ENCODE measurements around the gene EPHA3. TPM values are rescaled to one million over a fixed set of nuclear protein-coding genes. Genes with fewer than 3 reads are reported as not detected.

The EPHA3 gene
- polyA plus RNA-seq, 1 donor from 2014 or later: 33.0 TPM

- Histone ChIP-seq H3K9ac (ENCODE audit: low read length) (no peak overlapping the region), H3K9me3 (ENCODE audit: low read length) (no peaks in the 10 kb centered on the region), H3K9me2 (ENCODE audit: insufficient read depth, low read length) (no peaks in the 10 kb centered on the region), H3K4me2 (ENCODE audit: low read length) (no peak overlapping the region), H4K20me1 (ENCODE audit: insufficient read depth) (no peaks in the 10 kb centered on the region), H2AFZ (ENCODE audit: low read depth, low read length) (no peak overlapping the region), H3K27ac (ENCODE audit: low read length) (no peak overlapping the region), H3K27me3 (ENCODE audit: insufficient read depth, low read depth, low read length) (no peaks in the 10 kb centered on the region), H3K36me3 (ENCODE audit: insufficient read depth, low read length) (no peaks in the 10 kb centered on the region), H3K79me2 (replicated peaks; ENCODE audit: insufficient read depth, low read length) (no peaks in the 10 kb centered on the region), H3F3A (ENCODE audit: insufficient read depth, low read length, poor library complexity, severe bottlenecking) (no peaks in the 10 kb centered on the region), H3K4me3 (ENCODE audit: low read length) (no peak overlapping the region)
- TF ChIP-seq TAF1 (IDR thresholded peaks at IDR 0.05; ENCODE audit: low read depth): no peak
- TF ChIP-seq RAD21 (conservative IDR thresholded peaks at IDR 0.05): no peak
- TF ChIP-seq CTCF (IDR thresholded peaks at IDR 0.05; ENCODE audit: poor library complexity, severe bottlenecking): no peak
- no peak for TF ChIP-seq EP300 (conservative IDR thresholded peaks at IDR 0.05; ENCODE audit: poor library complexity, severe bottlenecking)
Measured at GRCh38 chr3:89358281-89358680, 250.9 kb downstream of the EPHA3 start.

- no peak overlapping the region for H3K4me3 ChIP-seq (ENCODE audit: low read length)
- no peaks in the 10 kb centered on the region for H3K9me2 ChIP-seq (ENCODE audit: insufficient read depth, low read length)
- no peak overlapping the region for H3K4me2 ChIP-seq (ENCODE audit: low read length)
- H3K27ac ChIP-seq (ENCODE audit: low read length): no peak overlapping the region
- H3K36me3 ChIP-seq (ENCODE audit: insufficient read depth, low read length): no peaks in the 10 kb centered on the region
- no peak overlapping the region for H2AFZ ChIP-seq (ENCODE audit: low read depth, low read length)
- H3K9me3 ChIP-seq (ENCODE audit: low read length): no peaks in the 10 kb centered on the region
- H3F3A ChIP-seq (ENCODE audit: insufficient read depth, low read length, poor library complexity, severe bottlenecking): no peaks in the 10 kb centered on the region
- H3K9ac ChIP-seq (ENCODE audit: low read length): no peak overlapping the region
- TF ChIP-seq SMC3 (conservative IDR thresholded peaks at IDR 0.05; ENCODE audit: poor library complexity) (no peak), CTCF (IDR thresholded peaks at IDR 0.05; ENCODE audit: poor library complexity, severe bottlenecking) (no peak), EP300 (conservative IDR thresholded peaks at IDR 0.05; ENCODE audit: poor library complexity, severe bottlenecking) (no peak), POLR2AphosphoS5 (IDR thresholded peaks at IDR 0.05) (no peak), EZH2 (IDR thresholded peaks at IDR 0.05; ENCODE audit: borderline replicate concordance, insufficient read depth, low read length, poor library complexity, severe bottlenecking) (no peak), REST (IDR thresholded peaks at IDR 0.05; ENCODE audit: borderline replicate concordance) (no peak), MXI1 (conservative IDR thresholded peaks at IDR 0.05; ENCODE audit: poor library complexity, severe bottlenecking) (no peak), TAF1 (IDR thresholded peaks at IDR 0.05; ENCODE audit: low read depth) (no peak), RAD21 (conservative IDR thresholded peaks at IDR 0.05) (no peak)
- H4K20me1 ChIP-seq (ENCODE audit: insufficient read depth): no peaks in the 10 kb centered on the region
- no peaks in the 10 kb centered on the region for H3K79me2 ChIP-seq (replicated peaks; ENCODE audit: insufficient read depth, low read length)
- no peaks in the 10 kb centered on the region for H3K27me3 ChIP-seq (ENCODE audit: insufficient read depth, low read depth, low read length)
Measured at GRCh38 chr3:89360156-89360555, 252.7 kb downstream of the EPHA3 start.
